Activated T-cell treated with anti-CD3 and anti-CD28 coated beads, Interleukin-2, amount 50 U/mL, for 72 hours (primary cell): ENCODE measurements around the gene RAB10. TPM values are rescaled to one million over a fixed set of nuclear protein-coding genes. Genes with fewer than 3 reads are reported as not detected.
"Not testable (repeated sequence)": the region's sequence is repeated elsewhere in the genome, so short reads cannot be mapped to it uniquely, and the experiment has no call there.

ENCODE experiments used
- ATAC-seq, 2 donors: fragments of 150-1000 bp; cut with Tn5 transposase; replicated peaks in 1 of 2; 2 replicates each; pipeline ENCODE4 v1.10.0; 2021; ENCODE audit warnings: moderate library complexity in 2 of 2, mild to moderate bottlenecking in 1 of 2
- DNase-seq, 2 donors: peaks; one replicate each; pipeline ENCODE4 v3.0.0; 2021 to 2022; ENCODE audit warnings: mixed read lengths in 1 of 2
- H3K27ac Mint-ChIP-seq: one replicate; pipeline ENCODE4 v1.8.0; 2022; ENCODE audit warnings: mild to moderate bottlenecking, moderate library complexity, mixed read lengths
- H3K27me3 Mint-ChIP-seq: one replicate; pipeline ENCODE4 v1.8.0; 2022; ENCODE audit warnings: low read depth, mixed read lengths
- H3K36me3 Mint-ChIP-seq, 2 donors: one replicate each; pipeline ENCODE4 v1.8.0; 2022; ENCODE audit warnings: mixed read lengths in 2 of 2, mild to moderate bottlenecking in 1 of 2; ENCODE audit not compliant: insufficient read depth in 2 of 2
- H3K4me1 Mint-ChIP-seq: one replicate; pipeline ENCODE4 v1.8.0; 2022; ENCODE audit warnings: low read depth, mixed read lengths
- H3K4me3 Mint-ChIP-seq, 2 donors: one replicate each; pipeline ENCODE4 v1.8.0; 2022; ENCODE audit warnings: mild to moderate bottlenecking in 2 of 2, mixed read lengths in 2 of 2, moderate library complexity in 2 of 2
- H3K9me3 Mint-ChIP-seq, 2 donors: one replicate each; pipeline ENCODE4 v1.8.0; 2022; ENCODE audit warnings: mixed read lengths in 2 of 2
- total RNA-seq, 2 donors: library from RNA; stranded (reverse); gene quantifications; one replicate each; pipeline ENCODE4 v1.2.3, GENCODE V29; 2022

Gene RAB10
- total RNA-seq, 2 donors from 2014 or later = 137 to 147 TPM

DNA sequence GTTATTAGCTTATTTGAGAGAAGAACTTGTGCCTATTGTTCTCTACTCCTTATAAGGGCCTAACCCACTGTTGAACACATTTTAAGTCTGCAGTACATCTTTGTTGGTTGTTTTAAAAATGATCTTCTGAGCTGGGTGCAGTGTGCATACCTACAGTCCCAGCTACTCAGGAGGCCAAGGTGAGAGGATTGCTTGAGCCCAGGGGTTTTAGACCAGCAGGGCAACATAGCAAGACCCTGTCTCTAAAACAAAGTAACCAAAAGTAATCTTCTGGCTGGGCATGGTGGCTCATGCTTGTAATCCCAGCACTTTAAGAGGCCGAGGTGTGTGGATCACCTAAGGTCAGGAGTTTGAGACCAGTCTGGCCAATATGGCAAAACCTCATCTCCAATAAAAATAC lies 25.8 kb upstream of the RAB10 start:
- no peak overlapping the region for H3K4me3 Mint-ChIP-seq
- DNase-seq (no peak), ATAC-seq (no peak)
- no peaks in the 10 kb centered on the region for H3K27me3 Mint-ChIP-seq
- no peaks in the 10 kb centered on the region for H3K4me1 Mint-ChIP-seq
- H3K36me3 Mint-ChIP-seq = no peaks in the 10 kb centered on the region
- no peak overlapping the region for H3K27ac Mint-ChIP-seq
- H3K9me3 Mint-ChIP-seq = peaks cover 0 to 3% of the 10 kb centered on the region in 2 donors

GRCh38 chr2:26008851-26009566 lies 24.9 kb upstream of the RAB10 start:
- H3K9me3 Mint-ChIP-seq = peaks cover 0 to 3% of the 10 kb centered on the region in 2 donors
- H3K27ac Mint-ChIP-seq = no peak overlapping the region
- no peak overlapping the region for H3K4me3 Mint-ChIP-seq
- H3K36me3 Mint-ChIP-seq = no peaks in the 10 kb centered on the region
- ATAC-seq (no peak), DNase-seq (no peak)
- H3K27me3 Mint-ChIP-seq = no peaks in the 10 kb centered on the region
- H3K4me1 Mint-ChIP-seq = no peaks in the 10 kb centered on the region

- no peaks in the 10 kb centered on the region for H3K4me1 Mint-ChIP-seq
- H3K36me3 Mint-ChIP-seq = no peaks in the 10 kb centered on the region
- no peaks in the 10 kb centered on the region for H3K27me3 Mint-ChIP-seq
- H3K9me3 Mint-ChIP-seq = peaks cover 0 to 3% of the 10 kb centered on the region in 2 donors
- no peak overlapping the region for H3K27ac Mint-ChIP-seq
- DNase-seq (no peak), ATAC-seq (no peak)
- no peak overlapping the region for H3K4me3 Mint-ChIP-seq
These were observed 24.3 kb upstream of the RAB10 start for GRCh38 chr2:26009567-26009963.

DNA sequence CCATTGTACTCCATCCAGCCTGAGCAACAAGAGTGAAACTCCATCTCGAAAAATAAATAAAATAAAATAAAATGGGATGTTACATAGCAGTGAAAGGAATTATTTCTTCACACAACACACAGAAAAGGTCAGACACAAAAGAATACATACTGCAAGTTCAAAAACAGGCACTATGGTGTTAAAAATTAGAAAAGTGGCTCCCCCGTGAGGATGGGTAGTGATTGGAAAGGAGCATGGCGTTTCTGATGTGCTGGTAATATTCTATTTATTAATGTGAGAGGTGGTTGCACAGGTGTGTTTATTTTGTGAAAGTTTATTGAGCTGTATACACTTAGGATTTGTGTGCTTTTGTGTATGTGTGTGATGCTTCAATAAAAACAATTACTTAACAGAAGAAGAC lies 22.9 kb upstream of the RAB10 start:
- Mint-ChIP-seq H3K4me1 (no peaks in the 10 kb centered on the region), H3K36me3 (no peaks in the 10 kb centered on the region), H3K9me3 (peaks cover 0 to 3% of the 10 kb centered on the region in 2 donors), H3K27ac (no peak overlapping the region), H3K4me3 (no peak overlapping the region), H3K27me3 (no peaks in the 10 kb centered on the region)
- ATAC-seq (no peak), DNase-seq (no peak)

DNA sequence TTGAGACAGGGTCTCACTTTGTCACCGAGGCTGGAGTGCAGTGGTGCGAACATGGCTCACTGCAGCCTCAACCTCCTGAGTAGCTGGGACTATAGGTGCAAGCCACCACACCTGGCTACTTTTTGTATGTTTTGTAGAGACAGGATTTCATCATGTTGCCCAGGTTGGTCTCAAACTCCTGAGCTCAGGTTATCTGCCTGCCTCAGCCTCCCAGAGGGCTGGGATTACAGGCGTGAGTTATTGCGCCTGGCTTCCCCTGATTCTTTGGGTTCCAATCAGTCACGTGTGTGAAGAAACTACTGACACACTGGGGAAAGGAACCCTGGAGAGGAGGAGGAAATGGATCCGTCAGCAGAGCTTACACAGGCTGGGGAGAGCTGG lies 22.3 kb upstream of the RAB10 start:
- Mint-ChIP-seq H3K4me3 (no peak overlapping the region), H3K4me1 (no peaks in the 10 kb centered on the region), H3K9me3 (peaks cover 0 to 3% of the 10 kb centered on the region in 2 donors), H3K27ac (no peak overlapping the region), H3K27me3 (no peaks in the 10 kb centered on the region), H3K36me3 (no peaks in the 10 kb centered on the region)
- ATAC-seq (no peak), DNase-seq (no peak)

DNA sequence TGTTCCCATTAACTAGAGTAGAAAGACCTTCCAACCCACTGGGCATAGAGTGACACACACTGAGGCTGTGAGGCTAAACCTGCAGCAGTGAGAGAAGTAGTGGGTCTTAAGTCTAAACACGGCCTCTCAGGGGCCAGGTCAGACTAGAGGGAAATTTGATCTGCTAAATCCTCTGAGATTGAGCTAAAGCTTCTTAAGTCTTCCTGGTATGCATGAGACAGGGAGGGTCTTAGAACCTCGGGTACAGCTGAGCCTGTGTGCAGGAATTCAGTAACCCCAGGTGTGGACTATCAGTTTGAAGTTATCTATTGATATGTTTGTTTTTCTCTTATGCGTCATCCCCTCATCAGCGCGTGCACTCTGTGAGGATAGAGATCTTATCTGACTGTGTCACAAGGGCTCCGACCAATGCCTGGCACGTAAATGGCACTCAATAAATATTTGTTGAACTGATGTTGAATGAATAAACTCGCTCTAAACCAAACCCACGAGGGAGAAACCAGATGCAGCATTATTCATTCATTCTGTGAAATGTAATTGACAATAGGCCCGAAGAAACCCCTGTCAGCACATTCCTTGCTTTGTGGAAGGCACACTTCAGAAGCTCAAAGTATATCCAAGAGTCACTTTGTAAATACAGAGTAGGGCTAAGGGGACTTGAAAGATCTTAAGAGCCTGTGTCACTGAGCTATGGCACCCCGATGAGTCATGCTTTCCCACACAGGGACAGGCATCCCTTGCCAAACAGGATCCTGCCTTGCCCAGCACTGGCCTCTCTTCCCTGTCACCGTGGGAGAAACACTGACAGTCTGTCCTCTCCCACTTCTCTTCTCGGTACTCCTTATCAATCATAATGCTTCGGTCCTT lies 21.7 kb upstream of the RAB10 start:
- DNase-seq (no peak), ATAC-seq (no peak)
- no peaks in the 10 kb centered on the region for H3K36me3 Mint-ChIP-seq
- no peak overlapping the region for H3K27ac Mint-ChIP-seq
- H3K4me1 Mint-ChIP-seq = no peaks in the 10 kb centered on the region
- no peaks in the 10 kb centered on the region for H3K27me3 Mint-ChIP-seq
- peaks cover 0 to 3% of the 10 kb centered on the region in 2 donors for H3K9me3 Mint-ChIP-seq
- no peak overlapping the region for H3K4me3 Mint-ChIP-seq

GRCh38 chr2:26013668-26014067 lies 20.2 kb upstream of the RAB10 start:
- ATAC-seq (no peak), DNase-seq (no peak)
- Mint-ChIP-seq H3K9me3 (peaks cover 0 to 3% of the 10 kb centered on the region in 2 donors), H3K36me3 (no peaks in the 10 kb centered on the region), H3K4me1 (peaks cover 7% of the 10 kb centered on the region), H3K27me3 (no peaks in the 10 kb centered on the region), H3K27ac (no peak overlapping the region), H3K4me3 (no peak overlapping the region)

- no peak overlapping the region for H3K4me3 Mint-ChIP-seq
- ATAC-seq (no peak), DNase-seq (no peak)
- H3K36me3 Mint-ChIP-seq = no peaks in the 10 kb centered on the region
- H3K9me3 Mint-ChIP-seq = no peaks in the 10 kb centered on the region
- H3K27ac Mint-ChIP-seq = no peak overlapping the region
- H3K27me3 Mint-ChIP-seq = no peaks in the 10 kb centered on the region
- H3K4me1 Mint-ChIP-seq = peaks cover 7% of the 10 kb centered on the region
These were observed 17.7 kb upstream of the RAB10 start for GRCh38 chr2:26016012-26016705.

DNA sequence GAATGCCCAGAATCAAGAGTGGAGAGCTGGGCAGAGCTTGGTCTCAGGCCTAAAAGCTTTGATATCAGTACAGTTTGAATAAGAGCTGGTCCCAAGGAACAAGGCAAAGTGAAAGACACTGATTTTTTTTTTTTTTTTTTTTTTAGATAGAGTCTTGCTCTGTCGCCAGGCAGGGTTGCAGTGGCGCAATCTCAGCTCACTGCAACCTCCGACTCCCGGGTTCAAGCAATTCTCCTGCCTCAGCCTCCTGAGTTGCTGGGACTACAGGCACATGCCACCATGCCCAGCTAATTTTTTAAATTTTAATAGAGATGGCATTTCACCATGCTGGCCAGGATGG lies 17.2 kb upstream of the RAB10 start:
- H3K4me3 Mint-ChIP-seq, H3K9me3 Mint-ChIP-seq: not testable (repeated sequence)

DNA sequence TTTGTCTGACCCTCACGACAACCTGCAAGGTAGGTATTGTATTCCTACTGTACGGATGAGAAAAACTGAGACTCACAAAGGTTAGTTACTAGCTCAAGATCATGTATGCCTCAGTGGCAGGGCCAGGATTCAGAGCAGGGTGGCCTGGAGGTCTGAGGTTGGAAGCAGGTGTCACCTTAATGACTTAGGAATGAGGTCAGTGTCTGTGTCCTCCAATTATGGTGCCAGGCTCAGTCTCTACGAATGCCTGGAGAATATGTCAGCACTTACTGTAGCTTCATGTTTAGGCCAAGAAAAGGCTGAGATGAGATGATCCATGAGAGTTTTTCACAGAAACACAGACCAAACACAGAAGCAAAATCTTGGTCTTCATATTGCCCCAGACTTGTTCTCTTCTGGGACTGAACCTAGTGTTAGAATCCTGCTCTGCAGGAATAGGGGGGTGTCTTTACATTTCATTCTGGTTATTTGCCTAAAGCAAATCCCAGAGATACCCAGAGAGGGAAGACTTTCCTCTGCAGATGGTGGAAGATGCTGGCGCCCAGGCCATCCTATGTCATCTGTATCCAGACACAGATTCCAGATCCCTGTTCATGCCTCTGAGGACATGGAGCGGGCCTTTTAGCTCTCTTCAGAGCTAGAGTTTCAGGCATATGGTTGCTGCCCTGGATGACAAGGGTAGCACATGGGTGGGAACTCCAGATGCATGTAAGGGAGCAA lies 16.3 kb upstream of the RAB10 start:
- H3K9me3 Mint-ChIP-seq = no peaks in the 10 kb centered on the region
- no peak overlapping the region for H3K27ac Mint-ChIP-seq
- H3K4me3 Mint-ChIP-seq = no peak overlapping the region
- no peaks in the 10 kb centered on the region for H3K36me3 Mint-ChIP-seq
- H3K4me1 Mint-ChIP-seq = peaks cover 7% of the 10 kb centered on the region
- no peak for DNase-seq
- ATAC-seq = no peak
- no peaks in the 10 kb centered on the region for H3K27me3 Mint-ChIP-seq

More for the DNA sequence above, 17.2 kb upstream of the RAB10 start:
- not testable (repeated sequence) for H3K36me3 Mint-ChIP-seq, ATAC-seq, DNase-seq, H3K27ac Mint-ChIP-seq, H3K27me3 Mint-ChIP-seq, H3K4me1 Mint-ChIP-seq

DNA sequence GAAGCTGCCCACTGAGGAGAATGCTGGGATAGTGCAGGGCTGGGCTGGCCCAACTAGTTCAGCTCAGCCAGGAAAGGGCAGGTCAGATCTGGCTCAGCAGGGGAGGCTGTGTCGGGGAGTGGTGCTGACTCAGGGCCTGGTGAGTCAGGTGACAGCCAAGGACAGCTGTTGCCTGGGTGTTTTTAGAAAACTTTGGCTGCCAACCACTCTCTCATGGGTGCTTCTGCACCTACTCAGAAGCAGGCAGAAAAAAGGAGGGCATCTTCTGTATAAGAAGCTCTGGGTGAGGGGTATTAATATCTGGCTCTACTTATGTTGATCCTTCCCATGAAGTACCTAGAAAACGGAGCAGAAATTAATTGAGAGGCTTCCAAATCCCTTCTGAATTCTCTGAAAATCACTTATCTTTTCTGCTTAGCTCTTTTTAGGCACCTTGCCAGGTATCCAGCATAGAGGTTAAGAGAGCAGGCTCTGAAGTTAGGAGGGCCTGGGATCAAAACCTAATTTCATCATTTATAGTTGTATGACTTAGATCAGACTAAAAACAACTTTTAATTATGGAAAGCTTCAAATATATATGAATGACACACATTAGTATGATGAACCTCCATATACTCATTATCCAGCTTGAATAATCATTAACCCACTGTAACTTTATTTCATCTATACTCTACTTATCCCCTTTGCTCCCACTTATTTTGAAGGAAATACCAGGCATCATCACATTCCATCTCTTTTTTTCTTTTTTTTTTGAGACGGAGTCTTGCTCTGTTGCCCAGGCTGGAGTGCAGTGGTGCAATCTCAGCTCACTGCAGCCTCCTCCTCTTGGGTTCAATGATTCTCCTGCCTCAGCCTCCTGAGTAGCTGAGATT lies 15.5 kb upstream of the RAB10 start:
- peaks cover 7% of the 10 kb centered on the region for H3K4me1 Mint-ChIP-seq
- peak; percentile 90 to 97 for ATAC-seq
- no peak overlapping the region for H3K27ac Mint-ChIP-seq
- H3K4me3 Mint-ChIP-seq = no peak overlapping the region
- no peaks in the 10 kb centered on the region for H3K36me3 Mint-ChIP-seq
- H3K27me3 Mint-ChIP-seq = no peaks in the 10 kb centered on the region
- peak; percentile 52 to 53 for DNase-seq
- no peaks in the 10 kb centered on the region for H3K9me3 Mint-ChIP-seq

GRCh38 chr2:26020231-26020640 lies 13.6 kb upstream of the RAB10 start:
- no peak for DNase-seq
- no peak for ATAC-seq
- H3K27me3 Mint-ChIP-seq = no peaks in the 10 kb centered on the region
- H3K27ac Mint-ChIP-seq = no peak overlapping the region
- H3K9me3 Mint-ChIP-seq = no peaks in the 10 kb centered on the region
- peaks cover 7% of the 10 kb centered on the region for H3K4me1 Mint-ChIP-seq
- no peaks in the 10 kb centered on the region for H3K36me3 Mint-ChIP-seq
- H3K4me3 Mint-ChIP-seq = no peak overlapping the region
